HepG2 (cell line): ENCODE results near the gene RHBDD1. TPM values are rescaled to one million over a fixed set of nuclear protein-coding genes. Genes with fewer than 3 reads are reported as not detected.
A peak's percentile ranks its signal among the peaks of the same experiment; 100 is the strongest.

ENCODE experiments used
- AGO2 ChIP-seq: fragments of 200-400 bp; formaldehyde crosslinking; optimal IDR thresholded peaks from 2 replicates; pipeline ENCODE3; 2017; ENCODE audit warnings: mild to moderate bottlenecking, low read depth, low read length, moderate library complexity
- ATF2 ChIP-seq: sonication (generic); formaldehyde crosslinking; IDR thresholded peaks from 2 replicates; pipeline ENCODE4 v1.4.0; 2020; ENCODE audit warnings: missing genetic modification reagents
- BCL6 ChIP-seq: IDR thresholded peaks from 2 replicates; pipeline ENCODE4 v1.6.1; 2016; ENCODE audit warnings: missing genetic modification reagents, missing compliant biosample characterization
- BORCS8-MEF2B ChIP-seq: sonication (generic); formaldehyde crosslinking; IDR thresholded peaks from 2 replicates; pipeline ENCODE4 v1.8.0; 2022; ENCODE audit warnings: mild to moderate bottlenecking, missing genetic modification reagents
- ELF4 ChIP-seq: sonication (generic); formaldehyde crosslinking; IDR thresholded peaks from 2 replicates; pipeline ENCODE4 v1.5.0; 2020; ENCODE audit warnings: missing genetic modification reagents, mild to moderate bottlenecking, moderate library complexity, borderline replicate concordance
- GLMP ChIP-seq: sonication (generic); formaldehyde crosslinking; IDR thresholded peaks from 2 replicates; pipeline ENCODE4 v1.9.0; 2021; ENCODE audit warnings: missing genetic modification reagents, mild to moderate bottlenecking, borderline replicate concordance
- HOXD1 ChIP-seq: sonication (generic); formaldehyde crosslinking; IDR thresholded peaks from 2 replicates; pipeline ENCODE4 v1.5.0; 2020; ENCODE audit warnings: missing genetic modification reagents
- KDM5B ChIP-seq: sonication (generic); formaldehyde crosslinking; IDR thresholded peaks from 2 replicates; pipeline ENCODE4 v1.4.0; 2020; ENCODE audit warnings: missing genetic modification reagents, mild to moderate bottlenecking, borderline replicate concordance
- MIXL1 ChIP-seq: IDR thresholded peaks from 2 replicates; pipeline ENCODE4 v1.6.1; 2016
- NFE2L1 ChIP-seq: sonication (generic); formaldehyde crosslinking; IDR thresholded peaks from 2 replicates; pipeline ENCODE4 v1.4.0; 2020; ENCODE audit warnings: missing genetic modification reagents, mild to moderate bottlenecking, borderline replicate concordance
- PCBP1 ChIP-seq: fragments of 200-400 bp; formaldehyde crosslinking; IDR thresholded peaks from 2 replicates; pipeline ENCODE4 v1.6.1; 2017; ENCODE audit warnings: mild to moderate bottlenecking, low read depth, low read length, borderline replicate concordance
- TCF12 ChIP-seq, 2 experiments: fragments of 450-650 bp in 1 of 2; sonication (generic) in 1 of 2; formaldehyde crosslinking in 1 of 2; IDR thresholded peaks; 2 replicates each; pipeline versions ENCODE4 v1.6.1 to v1.8.0; 2017 to 2022; ENCODE audit warnings: antibody characterized with exemption in 1 of 2, mild to moderate bottlenecking in 1 of 2, missing genetic modification reagents in 1 of 2, moderate library complexity in 1 of 2
- TRIM24 ChIP-seq: sonication (generic); formaldehyde crosslinking; IDR thresholded peaks from 2 replicates; pipeline ENCODE4 v1.8.0; 2022; ENCODE audit warnings: mild to moderate bottlenecking, missing genetic modification reagents
- ZC3H13 ChIP-seq: sonication (generic); formaldehyde crosslinking; IDR thresholded peaks from 2 replicates; pipeline ENCODE4 v1.8.1; 2023; ENCODE audit warnings: mild to moderate bottlenecking, missing genetic modification reagents, moderate library complexity
- ZNF451 ChIP-seq: sonication (generic); formaldehyde crosslinking; IDR thresholded peaks from 2 replicates; pipeline ENCODE4 v1.5.0; 2020; ENCODE audit warnings: mild to moderate bottlenecking, missing genetic modification reagents
- ZNF460 ChIP-seq: sonication (generic); formaldehyde crosslinking; IDR thresholded peaks from 2 replicates; pipeline ENCODE4 v1.5.1; 2020; ENCODE audit warnings: missing genetic modification reagents, mild to moderate bottlenecking, borderline replicate concordance
- ZNF710 ChIP-seq: sonication (generic); formaldehyde crosslinking; IDR thresholded peaks from 2 replicates; pipeline ENCODE4 v1.5.0; 2020; ENCODE audit warnings: mild to moderate bottlenecking, missing genetic modification reagents, borderline replicate concordance
- ZNF770 ChIP-seq: sonication (generic); formaldehyde crosslinking; IDR thresholded peaks from 2 replicates; pipeline ENCODE4 v1.5.0; 2020; ENCODE audit warnings: mild to moderate bottlenecking, missing genetic modification reagents
- ZNF800 ChIP-seq: sonication (generic); formaldehyde crosslinking; IDR thresholded peaks from 2 replicates; pipeline ENCODE4 v1.4.0; 2020; ENCODE audit warnings: missing genetic modification reagents
- ZNF850 ChIP-seq: sonication (generic); formaldehyde crosslinking; conservative IDR thresholded peaks from 2 replicates; pipeline ENCODE4 v1.9.0; 2021; ENCODE audit warnings: mild to moderate bottlenecking, missing genetic modification reagents
- polyA plus RNA-seq, 8 experiments: library from polyadenylated mRNA; depleted of rRNA in 3 of 8; stranded (reverse) in 7 of 8; unstranded in 1 of 8; fragments of >200 nt; fragmentation: Illumina TruSeq in 4 of 8; extraction: Trizol in 4 of 8; gene quantifications; 2 replicates each; pipeline versions ENCODE4 v1.2.1 to v1.2.3, GENCODE V29; 2011 to 2016; ENCODE audit warnings: low read depth in 4 of 8, missing spikeins in 1 of 8, mixed read lengths in 1 of 8; ENCODE audit not compliant: insufficient read depth in 1 of 8
- total RNA-seq, 5 experiments: library from RNA; depleted of rRNA; stranded (reverse); fragments of >200 nt; fragmentation: Illumina TruSeq; extraction: Trizol; gene quantifications; 2 replicates each; pipeline ENCODE4 v1.2.3, GENCODE V29; 2016; ENCODE audit warnings: low read depth in 1 of 5

Gene RHBDD1
- total and polyA plus RNA-seq, 2 of the 13 experiments (the other 11 are each of a cell fraction or from before 2014, with no cell fraction given), result 8.2 to 9.5 TPM

GRCh38 chr2:226797989-226798421 is 37.8 kb upstream of the RHBDD1 start (continued):
- TF ChIP-seq ELF4 (CRISPR knock-in tag), result no peak
- TF ChIP-seq TCF12 (IDR thresholded peaks at IDR 0.05), result no peak
- TF ChIP-seq TCF12 (CRISPR knock-in tag; IDR thresholded peaks at IDR 0.05), result no peak
- TF ChIP-seq PCBP1, result no peak
- TF ChIP-seq TRIM24 (CRISPR knock-in tag), result no peak
- TF ChIP-seq ZC3H13 (CRISPR knock-in tag), result peak; percentile 28; the same call in 1 of the 2 replicates
- no peak for TF ChIP-seq BCL6 (CRISPR knock-in tag)
- no peak for TF ChIP-seq ZNF800 (CRISPR knock-in tag)
- TF ChIP-seq ZNF770, result no peak
- no peak for TF ChIP-seq ATF2 (CRISPR knock-in tag)
- TF ChIP-seq KDM5B (CRISPR knock-in tag), result peak; percentile 18; the same call in 1 of the 2 replicates
- no peak for TF ChIP-seq ZNF710 (CRISPR knock-in tag)
- TF ChIP-seq BORCS8-MEF2B (CRISPR knock-in tag), result 0 out of 2 replicates have a peak, but pooled peaks have one; percentile 46
- no peak for TF ChIP-seq AGO2
- TF ChIP-seq MIXL1, result no peak
- TF ChIP-seq ZNF460 (CRISPR knock-in tag), result no peak
- no peak for TF ChIP-seq ZNF850
- TF ChIP-seq NFE2L1 (CRISPR knock-in tag), result 0 out of 2 replicates have a peak, but pooled peaks have one; percentile 19
- TF ChIP-seq GLMP (CRISPR knock-in tag), result no peak
- no peak for TF ChIP-seq ZNF451 (CRISPR knock-in tag)
- no peak for TF ChIP-seq HOXD1
